Activated T-cell treated with anti-CD3 and anti-CD28 coated beads, Interleukin-2, amount 50 U/mL, for 4 hours (primary cell): ENCODE measurements around the gene NME7. TPM values are rescaled to one million over a fixed set of nuclear protein-coding genes. Genes with fewer than 3 reads are reported as not detected.
A peak's percentile ranks its signal among the peaks of the same experiment; 100 is the strongest.
"Not testable (repeated sequence)": the region's sequence is repeated elsewhere in the genome, so short reads cannot be mapped to it uniquely, and the experiment has no call there.

ENCODE experiments used
- ATAC-seq, 2 donors: fragments of 200-7000 bp; cut with Tn5 transposase; one replicate each; pipeline ENCODE4 v1.10.0; 2021
- DNase-seq: peaks from one replicate; pipeline ENCODE4 v3.0.0-alpha.2; 2020
- H3K27me3 Mint-ChIP-seq: one replicate; pipeline ENCODE4 v1.8.0; 2021; ENCODE audit warnings: low read depth, mixed read lengths
- H3K36me3 Mint-ChIP-seq: one replicate; pipeline ENCODE4 v1.8.0; 2022; ENCODE audit warnings: mixed read lengths; ENCODE audit not compliant: insufficient read depth
- H3K4me1 Mint-ChIP-seq: one replicate; pipeline ENCODE4 v1.8.0; 2021; ENCODE audit warnings: low read depth, mixed read lengths
- H3K4me3 Mint-ChIP-seq: one replicate; pipeline ENCODE4 v1.8.0; 2021; ENCODE audit warnings: mild to moderate bottlenecking, moderate library complexity, mixed read lengths
- H3K9me3 Mint-ChIP-seq: one replicate; pipeline ENCODE4 v1.8.0; 2021; ENCODE audit warnings: mixed read lengths
- total RNA-seq, 3 donors: library from RNA; stranded (reverse); gene quantifications; one replicate each; pipeline ENCODE4 v1.2.1, GENCODE V29; 2021

NME7 gene
- total RNA-seq, 3 donors from 2014 or later: 9.0 to 18.5 (median 11.7) TPM

DNA sequence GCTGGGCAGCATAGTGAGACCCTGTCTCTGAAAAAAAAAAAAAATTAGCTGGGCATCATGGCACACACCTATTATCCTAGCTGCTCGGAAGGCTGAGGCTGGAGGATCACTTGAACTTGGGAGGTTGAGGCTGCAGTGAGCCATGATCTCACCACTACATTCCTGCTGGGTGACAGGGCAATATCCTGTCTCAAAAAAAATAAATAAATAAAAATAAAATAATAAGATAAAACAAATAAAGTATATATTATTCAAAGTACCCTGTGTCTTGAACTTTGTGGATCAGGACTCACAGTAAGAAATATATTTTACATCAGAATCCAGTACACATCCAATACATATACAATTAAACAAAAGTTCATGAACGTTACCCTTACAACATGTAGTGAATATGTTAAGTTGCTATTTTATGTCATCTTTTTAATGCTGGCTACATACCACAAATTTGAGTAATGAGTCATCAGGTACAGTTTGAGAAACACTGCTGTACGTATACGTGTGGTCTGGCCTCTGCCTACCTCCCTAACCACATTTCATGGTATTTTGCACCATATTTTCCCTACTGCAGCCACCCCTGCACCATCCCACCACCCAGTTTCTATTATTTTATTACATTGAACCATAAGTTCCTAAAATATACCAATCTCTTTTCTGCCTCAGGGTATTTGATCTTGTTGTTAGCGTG, 4.4 kb downstream of the NME7 start:
- peak; percentile 11 for DNase-seq
- Mint-ChIP-seq H3K9me3 (no peaks in the 10 kb centered on the region), H3K27me3 (no peaks in the 10 kb centered on the region), H3K4me1 (peaks cover 22% of the 10 kb centered on the region), H3K36me3 (peaks cover 9% of the 10 kb centered on the region), H3K4me3 (peak overlapping the region; percentile 25)
- ATAC-seq: peak; percentile 35 to 42

DNA sequence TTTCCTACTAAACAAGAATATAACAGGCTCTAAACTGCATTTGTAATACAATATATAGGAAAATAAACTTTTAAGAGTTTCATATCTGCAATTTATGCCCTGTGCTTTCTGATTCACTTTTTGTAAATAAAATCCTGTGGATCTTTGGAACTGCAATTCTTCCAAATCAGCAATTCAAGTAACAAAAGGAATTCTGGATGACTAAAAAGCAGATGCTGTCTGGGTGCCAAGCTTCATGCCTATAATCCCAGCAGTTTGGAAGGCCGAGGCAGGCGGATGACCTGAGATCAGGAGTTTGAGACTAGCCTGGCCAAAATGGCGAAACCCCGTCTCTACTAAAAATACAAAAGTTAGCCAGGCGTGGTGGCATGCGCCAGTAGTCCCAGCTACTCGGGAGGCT, 6.3 kb downstream of the NME7 start:
- ATAC-seq (no peak), DNase-seq (no peak)
- no peaks in the 10 kb centered on the region for H3K27me3 Mint-ChIP-seq
- no peak overlapping the region for H3K4me3 Mint-ChIP-seq
- H3K36me3 Mint-ChIP-seq: peaks cover 9% of the 10 kb centered on the region
- H3K9me3 Mint-ChIP-seq: no peaks in the 10 kb centered on the region
- H3K4me1 Mint-ChIP-seq: peaks cover 22% of the 10 kb centered on the region

DNA sequence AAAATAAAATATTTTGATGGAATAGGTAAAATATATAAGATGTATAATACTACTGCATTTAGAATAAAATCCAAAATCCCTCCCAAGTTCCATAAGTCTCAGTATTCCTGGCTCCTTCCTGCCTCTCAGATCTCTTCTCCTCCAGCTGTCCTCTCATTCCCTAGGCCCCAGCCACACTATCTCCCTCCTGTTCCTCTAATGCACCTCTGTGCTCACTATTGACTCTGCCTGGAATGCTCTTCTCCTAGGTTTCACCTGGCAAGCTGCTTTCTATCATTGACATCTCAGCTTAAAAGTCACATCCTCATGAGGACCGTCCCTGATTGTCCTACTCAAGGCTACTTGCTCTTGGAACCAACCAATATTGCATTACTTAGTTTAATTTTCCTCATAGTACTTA, 7.2 kb downstream of the NME7 start:
- no peak for DNase-seq
- Mint-ChIP-seq H3K4me1 (peaks cover 22% of the 10 kb centered on the region), H3K27me3 (no peaks in the 10 kb centered on the region), H3K36me3 (peaks cover 9% of the 10 kb centered on the region), H3K4me3 (no peak overlapping the region), H3K9me3 (no peaks in the 10 kb centered on the region)
- ATAC-seq: no peak

DNA sequence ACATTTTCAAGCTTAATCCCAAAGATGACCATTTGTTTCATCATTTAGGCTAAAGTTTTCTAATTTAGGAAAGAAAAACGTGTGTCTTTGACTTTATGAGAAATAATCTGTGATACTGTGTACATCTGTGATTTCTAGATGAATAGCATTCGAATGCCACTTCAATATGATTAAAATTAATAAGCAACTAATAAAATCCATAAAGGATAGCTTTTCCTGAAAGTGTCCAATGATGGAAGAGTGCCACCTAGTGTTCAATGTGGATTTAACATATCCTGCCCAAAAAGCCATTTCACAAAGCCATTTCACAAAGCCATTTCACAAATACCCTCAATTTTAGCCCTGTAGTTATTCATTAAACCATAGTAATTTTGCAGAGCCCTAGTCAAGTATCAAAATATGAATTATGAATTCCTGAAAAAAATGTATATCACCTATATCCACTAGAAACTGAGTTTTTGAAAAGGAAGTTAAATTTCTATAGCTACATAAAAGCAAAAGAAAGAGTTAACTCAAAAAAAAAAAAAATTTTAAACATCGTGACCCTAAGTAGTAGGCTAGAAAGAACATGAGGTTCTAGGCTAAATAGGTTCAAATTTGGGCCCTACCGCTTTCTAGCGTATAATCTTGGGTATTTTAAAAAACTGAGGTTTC, 19.1 kb downstream of the NME7 start:
- ATAC-seq (no peak), DNase-seq (no peak)
- H3K4me1 Mint-ChIP-seq: peaks cover 11% of the 10 kb centered on the region
- no peak overlapping the region for H3K4me3 Mint-ChIP-seq
- peaks cover 2% of the 10 kb centered on the region for H3K36me3 Mint-ChIP-seq
- no peaks in the 10 kb centered on the region for H3K9me3 Mint-ChIP-seq
- H3K27me3 Mint-ChIP-seq: no peaks in the 10 kb centered on the region

DNA sequence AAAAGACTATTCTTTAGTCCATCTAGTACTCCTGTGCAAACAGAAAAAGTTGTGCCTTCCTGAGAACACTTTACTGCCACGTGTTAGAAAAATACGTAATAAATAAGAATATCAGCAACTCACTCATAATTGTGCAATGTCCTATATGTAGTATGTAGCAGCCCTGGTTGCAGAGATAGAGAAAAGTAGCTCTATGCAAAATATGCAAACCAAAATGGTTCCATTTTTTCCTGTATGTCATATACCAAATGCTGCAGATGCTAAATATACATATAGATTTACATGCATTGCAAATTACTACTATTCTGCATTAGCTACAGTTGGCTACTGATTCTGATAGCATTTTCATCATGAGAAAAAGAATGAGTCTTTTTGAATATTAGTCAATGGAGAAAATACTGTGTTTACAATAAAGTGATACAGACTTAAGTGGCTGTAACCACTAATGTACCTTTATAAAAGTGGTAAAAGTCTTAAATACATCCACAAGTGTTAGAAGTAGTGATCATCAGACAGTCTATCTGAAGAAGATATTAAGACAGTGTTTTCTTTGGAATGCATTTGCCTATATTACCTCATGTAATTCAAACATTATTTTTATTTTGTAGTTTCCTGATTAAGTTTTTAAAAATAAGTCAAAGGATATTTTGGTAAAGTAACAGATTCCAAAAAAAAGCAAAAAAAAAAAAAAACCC, 19.8 kb downstream of the NME7 start:
- no peak for ATAC-seq
- Mint-ChIP-seq H3K36me3 (peaks cover 2% of the 10 kb centered on the region), H3K4me3 (no peak overlapping the region), H3K9me3 (no peaks in the 10 kb centered on the region), H3K27me3 (no peaks in the 10 kb centered on the region), H3K4me1 (peaks cover 9% of the 10 kb centered on the region)
- no peak for DNase-seq

DNA sequence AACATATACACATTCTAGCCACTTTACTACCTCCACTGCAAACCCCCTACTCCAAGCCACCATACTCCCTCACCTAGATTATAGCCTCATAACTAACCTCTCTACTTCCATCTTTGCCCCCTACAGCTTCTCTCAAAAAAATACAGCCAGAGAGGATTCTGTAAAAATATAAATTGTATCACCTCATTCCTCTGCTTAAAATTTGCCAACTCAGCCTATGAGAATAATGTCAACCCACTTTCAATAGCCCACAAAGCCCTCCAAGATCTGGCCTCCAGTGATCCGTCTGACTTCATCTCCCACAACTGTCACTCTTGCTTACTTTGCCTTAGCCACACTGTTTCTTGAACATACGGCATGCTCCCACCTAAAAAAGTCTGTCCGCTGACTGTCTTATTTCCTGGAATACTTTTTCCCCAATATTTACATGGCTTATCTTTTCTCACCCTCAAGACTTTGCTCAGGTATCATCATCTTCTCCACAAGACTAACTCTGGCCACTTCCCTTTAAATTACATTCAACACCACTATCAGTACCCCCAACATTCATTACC, 21.5 kb downstream of the NME7 start:
- ATAC-seq: no peak
- no peaks in the 10 kb centered on the region for H3K36me3 Mint-ChIP-seq

DNA sequence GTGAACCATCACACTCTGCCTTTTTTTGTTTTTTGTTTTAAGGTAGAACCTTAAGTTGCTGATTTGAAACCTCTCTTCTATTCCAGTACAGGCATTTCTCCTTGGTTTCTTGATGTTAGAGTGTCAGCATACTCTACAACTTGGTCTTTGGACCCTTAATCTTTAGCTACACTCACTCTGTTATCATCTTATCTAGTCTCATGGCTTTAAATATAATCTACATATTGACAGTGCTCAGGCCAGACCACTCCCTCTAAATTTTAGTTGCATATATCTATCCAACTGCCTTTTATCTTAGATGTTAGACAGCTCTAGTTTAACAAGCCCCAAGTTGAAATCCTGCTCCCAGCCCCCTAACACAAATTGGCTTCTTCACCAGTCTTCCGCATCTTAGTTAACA, 22.1 kb downstream of the NME7 start:
- peaks cover 4% of the 10 kb centered on the region for H3K36me3 Mint-ChIP-seq
- no peak overlapping the region for H3K4me3 Mint-ChIP-seq
- no peaks in the 10 kb centered on the region for H3K4me1 Mint-ChIP-seq
- DNase-seq (no peak), ATAC-seq (no peak)
- H3K9me3 Mint-ChIP-seq: no peaks in the 10 kb centered on the region
- no peaks in the 10 kb centered on the region for H3K27me3 Mint-ChIP-seq

More for the DNA sequence above, 21.5 kb downstream of the NME7 start:
- H3K27me3 Mint-ChIP-seq: no peaks in the 10 kb centered on the region
- no peaks in the 10 kb centered on the region for H3K4me1 Mint-ChIP-seq
- DNase-seq: no peak
- H3K9me3 Mint-ChIP-seq: no peaks in the 10 kb centered on the region
- H3K4me3 Mint-ChIP-seq: no peak overlapping the region

DNA sequence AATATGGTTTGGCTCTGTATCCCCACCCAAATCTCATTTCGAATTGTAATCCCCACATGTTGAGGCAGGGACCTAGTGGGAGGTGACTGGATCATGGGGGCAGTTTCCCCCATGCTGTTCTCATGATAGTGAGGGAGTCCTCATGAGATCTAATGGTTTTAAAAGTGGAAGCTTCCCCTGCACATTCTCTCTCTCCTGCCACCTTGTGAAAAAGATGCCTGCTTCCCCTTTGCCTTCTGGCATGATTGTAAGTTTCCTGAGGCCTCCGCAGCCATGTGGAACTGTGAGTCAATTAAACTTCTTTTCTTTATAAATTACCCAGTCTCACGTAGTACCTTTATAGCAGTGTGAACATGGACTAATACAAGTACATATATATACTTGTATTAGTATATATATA, 25.5 kb downstream of the NME7 start:
- H3K4me3 Mint-ChIP-seq, H3K36me3 Mint-ChIP-seq, H3K9me3 Mint-ChIP-seq, DNase-seq, H3K27me3 Mint-ChIP-seq, ATAC-seq: not testable (repeated sequence)
- peaks cover 14% of the 10 kb centered on the region for H3K4me1 Mint-ChIP-seq

DNA sequence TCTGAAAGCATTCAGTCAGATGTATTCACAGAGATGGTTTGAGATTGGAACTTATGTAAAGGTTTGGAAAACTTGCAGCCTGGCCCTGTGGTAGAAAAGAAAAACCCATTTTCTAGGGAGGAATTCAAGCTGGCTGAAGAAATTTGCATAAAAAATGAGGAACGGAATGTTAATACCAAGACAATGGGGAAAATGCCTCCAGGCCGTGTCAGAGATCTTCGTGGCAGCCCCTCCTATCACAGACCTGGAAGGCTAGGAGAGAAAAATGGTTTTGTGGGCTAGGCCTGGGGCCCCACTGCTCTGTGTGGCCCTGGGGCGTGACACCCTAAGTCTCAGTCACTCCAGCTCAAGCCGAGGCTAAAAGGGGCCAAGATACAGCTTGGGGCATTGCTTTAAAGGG, 26.7 kb downstream of the NME7 start:
- no peaks in the 10 kb centered on the region for H3K27me3 Mint-ChIP-seq
- H3K4me1 Mint-ChIP-seq: peaks cover 14% of the 10 kb centered on the region
- no peak overlapping the region for H3K4me3 Mint-ChIP-seq
- no peaks in the 10 kb centered on the region for H3K9me3 Mint-ChIP-seq
- no peak for ATAC-seq
- peaks cover 15% of the 10 kb centered on the region for H3K36me3 Mint-ChIP-seq
- DNase-seq: no peak

DNA sequence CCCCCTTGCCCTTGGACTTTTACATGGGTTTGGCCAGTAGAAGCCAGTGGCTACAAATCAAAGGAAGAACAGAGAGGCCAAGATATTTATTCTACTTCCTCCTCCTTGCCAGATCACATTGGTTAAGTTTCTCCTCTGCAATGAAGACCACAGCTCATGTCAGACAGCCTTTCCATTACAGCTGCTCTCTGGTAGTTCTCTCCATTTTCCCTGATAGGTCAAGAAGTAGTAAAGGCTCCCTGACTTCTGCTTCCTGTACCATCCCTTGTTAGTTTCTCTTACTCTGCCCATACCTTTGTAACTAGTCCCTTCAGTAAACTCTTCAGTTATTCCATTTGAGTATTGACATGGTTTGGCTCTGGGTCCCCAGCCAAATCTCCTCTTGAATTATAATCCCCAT, 27.8 kb downstream of the NME7 start:
- no peak overlapping the region for H3K4me3 Mint-ChIP-seq
- H3K36me3 Mint-ChIP-seq: peaks cover 21% of the 10 kb centered on the region
- H3K9me3 Mint-ChIP-seq: peaks cover 5% of the 10 kb centered on the region
- peaks cover 15% of the 10 kb centered on the region for H3K4me1 Mint-ChIP-seq
- DNase-seq (no peak), ATAC-seq (no peak)
- H3K27me3 Mint-ChIP-seq: no peaks in the 10 kb centered on the region

DNA sequence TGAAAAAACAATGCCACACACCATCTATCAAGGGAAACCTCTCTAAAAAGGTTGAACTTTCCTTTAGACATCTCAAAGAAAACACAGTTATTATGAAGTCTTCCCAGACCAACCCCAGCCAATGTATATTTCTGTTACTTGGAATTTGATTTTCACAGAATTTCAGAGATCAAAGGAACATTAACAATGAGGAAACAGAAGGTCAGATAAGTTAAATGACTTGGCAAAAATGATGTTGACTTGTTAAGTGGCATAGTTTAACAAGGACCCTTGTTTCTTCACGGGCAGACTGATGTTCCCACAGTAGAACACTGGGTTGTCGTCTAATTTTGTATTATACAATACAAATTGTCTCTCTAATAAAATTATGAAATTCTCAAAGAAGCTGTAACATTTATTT, 29.0 kb downstream of the NME7 start:
- ATAC-seq (no peak), DNase-seq (no peak)
- no peaks in the 10 kb centered on the region for H3K27me3 Mint-ChIP-seq
- H3K4me1 Mint-ChIP-seq: peaks cover 21% of the 10 kb centered on the region
- peaks cover 12% of the 10 kb centered on the region for H3K9me3 Mint-ChIP-seq
- no peak overlapping the region for H3K4me3 Mint-ChIP-seq
- H3K36me3 Mint-ChIP-seq: peaks cover 26% of the 10 kb centered on the region

DNA sequence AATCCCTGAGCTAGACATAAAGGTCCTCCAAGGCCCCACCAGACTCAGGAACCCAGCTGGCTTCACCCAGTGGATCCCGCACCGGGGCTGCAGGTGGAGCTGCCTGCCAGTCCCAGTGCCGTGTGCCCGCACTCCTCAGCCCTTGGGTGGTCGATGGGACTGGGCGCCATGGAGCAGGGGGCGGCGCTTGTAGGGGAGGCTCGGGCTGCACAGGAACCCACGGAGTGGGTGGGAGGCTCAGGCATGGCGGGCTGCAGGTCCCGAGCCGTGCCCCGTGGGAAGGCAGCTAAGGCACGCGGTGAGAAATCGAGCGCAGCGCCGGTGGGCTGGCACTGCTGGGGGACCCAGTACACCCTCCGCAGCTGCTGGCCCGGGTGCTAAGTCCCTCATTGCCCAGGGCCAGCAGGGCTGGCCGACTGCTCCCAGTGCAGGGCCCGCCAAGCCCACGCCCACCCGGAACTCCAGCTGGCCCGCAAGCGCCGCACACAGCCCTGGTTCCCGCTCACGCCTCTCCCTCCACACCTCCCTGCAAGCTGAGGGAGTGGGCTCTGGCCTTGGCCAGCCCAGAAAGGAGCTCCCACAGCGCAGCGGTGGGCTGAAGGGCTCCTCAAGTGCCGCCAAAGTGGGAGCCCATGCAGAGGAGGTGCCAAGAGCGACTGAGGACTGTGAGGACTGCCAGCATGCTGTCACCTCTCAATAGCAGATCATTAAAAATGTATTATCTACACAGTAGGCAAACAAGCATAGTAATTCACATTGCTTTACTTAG, 30.5 kb downstream of the NME7 start:
- peaks cover 26% of the 10 kb centered on the region for H3K36me3 Mint-ChIP-seq
- peaks cover 21% of the 10 kb centered on the region for H3K4me1 Mint-ChIP-seq
- not testable (repeated sequence) for DNase-seq, H3K27me3 Mint-ChIP-seq, ATAC-seq, H3K4me3 Mint-ChIP-seq
- peaks cover 12% of the 10 kb centered on the region for H3K9me3 Mint-ChIP-seq

DNA sequence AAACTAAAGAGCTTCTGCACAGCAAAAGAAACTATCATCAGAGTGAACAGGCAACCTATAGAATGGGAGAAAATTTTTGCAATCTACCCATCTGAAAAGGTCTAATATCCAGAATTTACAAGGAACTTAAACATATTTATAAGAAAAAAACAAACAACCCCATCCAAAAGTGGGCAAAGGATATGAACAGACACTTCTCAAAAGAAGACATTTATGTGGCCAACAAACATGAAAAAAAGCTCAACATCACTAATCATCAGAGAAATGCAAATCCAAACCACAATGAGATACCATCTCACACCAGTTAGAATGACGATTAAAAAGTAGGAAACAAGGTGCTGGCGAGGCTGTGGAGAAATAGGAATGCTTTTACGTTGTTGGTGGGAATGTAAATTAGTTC, 32.9 kb downstream of the NME7 start:
- H3K27me3 Mint-ChIP-seq, DNase-seq, ATAC-seq, H3K4me3 Mint-ChIP-seq: not testable (repeated sequence)
- Mint-ChIP-seq H3K4me1 (peaks cover 17% of the 10 kb centered on the region), H3K36me3 (peaks cover 28% of the 10 kb centered on the region), H3K9me3 (peaks cover 17% of the 10 kb centered on the region)

DNA sequence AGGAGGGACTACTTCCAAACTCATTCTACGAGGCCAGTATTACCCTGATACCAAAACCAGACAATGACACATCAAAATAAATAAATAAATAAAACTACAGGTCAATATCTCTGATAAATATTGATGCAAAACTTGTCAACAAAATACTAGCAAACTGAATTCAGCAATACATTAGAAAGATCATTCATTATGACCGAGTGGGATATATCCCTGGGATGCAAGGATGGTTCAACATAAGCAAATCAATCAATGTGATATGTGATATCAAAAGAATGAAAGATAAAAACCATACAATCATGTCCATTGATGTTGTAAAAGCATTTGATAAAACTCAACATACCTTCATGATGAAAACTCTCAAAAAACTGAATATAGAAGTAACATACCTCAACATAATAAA, 36.7 kb downstream of the NME7 start:
- no peak for ATAC-seq
- Mint-ChIP-seq H3K9me3 (peaks cover 29% of the 10 kb centered on the region), H3K27me3 (no peaks in the 10 kb centered on the region), H3K4me3 (no peak overlapping the region), H3K36me3 (peaks cover 31% of the 10 kb centered on the region), H3K4me1 (peaks cover 17% of the 10 kb centered on the region)
- no peak for DNase-seq
